LHCN-M2 (cell line): Measurements from ENCODE around the gene RAP1GAP2. TPM values are rescaled to one million over a fixed set of nuclear protein-coding genes. Genes with fewer than 3 reads are reported as not detected.
"Not testable (repeated sequence)": the region's sequence is repeated elsewhere in the genome, so short reads cannot be mapped to it uniquely, and the experiment has no call there.

ENCODE experiments used
- DNase-seq: peaks from one replicate; pipeline ENCODE4 v3.0.0-alpha.2; 2012; ENCODE audit warnings: low read depth
- polyA plus RNA-seq: library from polyadenylated mRNA; unstranded; fragments of >200 nt; gene quantifications from one replicate; pipeline ENCODE4 v1.2.1, GENCODE V29; 2012; ENCODE audit warnings: missing spikeins
- total RNA-seq: library from RNA; depleted of rRNA; stranded (reverse); fragments of >200 nt; gene quantifications from 2 replicates; pipeline ENCODE4 v1.2.3, GENCODE V29; 2014; rRNA removed

Gene RAP1GAP2
- 0.57 and 0.77 TPM in 2 replicates for total RNA-seq
- 0.43 TPM for polyA plus RNA-seq

GRCh38 chr17:2796164-2797125 is at the start of gene RAP1GAP2:
TSS of gene RAP1GAP2 (plus strand) at chr17:2796438. CDS start at chr17:2796528, 90 bp downstream.
- DNase-seq: no peak

- DNase-seq: no peak
Measured at GRCh38 chr17:2749058-2749783, 47.0 kb upstream of the RAP1GAP2 start, which contains the start of gene CCDC92B. TSS of gene CCDC92B (minus strand) at chr17:2749652. CDS start at chr17:2735145, 14,507 bp downstream.

DNA sequence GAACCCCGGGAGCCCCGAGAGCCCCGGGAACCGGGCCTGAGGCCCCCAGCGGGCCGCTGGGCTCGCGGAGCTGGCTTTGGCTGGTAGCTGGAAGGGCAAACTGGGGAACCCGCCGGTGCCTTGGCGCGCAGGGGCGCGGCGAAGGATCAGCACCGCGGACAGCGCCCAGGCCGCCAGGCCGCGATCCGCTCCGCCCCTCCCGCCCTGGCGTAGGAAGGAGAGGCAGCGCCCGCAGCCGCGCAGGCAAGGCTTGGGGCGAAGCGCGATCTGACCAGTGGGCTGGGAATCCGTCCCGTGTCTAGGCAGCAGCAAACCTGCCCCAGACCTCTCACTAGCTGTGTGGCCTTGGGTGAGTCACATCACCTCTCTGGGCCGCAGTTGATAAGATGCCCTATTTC is 46.5 kb upstream of the RAP1GAP2 start:
- DNase-seq: peak; percentile 44

DNA sequence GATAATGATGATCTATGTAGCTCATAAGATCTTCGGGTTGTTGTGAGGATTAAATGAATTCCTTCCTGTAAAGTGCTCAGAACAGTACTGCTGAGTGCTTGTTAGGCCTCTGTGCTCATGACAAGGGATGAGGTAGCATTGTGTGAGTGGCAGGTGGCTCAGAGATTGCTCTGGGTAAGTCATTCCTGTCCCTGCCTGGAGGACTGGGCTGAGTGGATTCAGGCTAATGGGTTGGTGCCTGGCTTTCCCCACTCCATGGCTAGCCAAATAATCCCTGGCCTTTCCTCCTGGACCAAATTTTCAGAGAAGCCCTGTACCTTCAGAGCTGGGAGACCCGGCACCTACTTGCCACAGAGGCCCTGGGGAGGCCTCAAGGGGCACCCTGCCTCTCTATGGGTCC is 45.5 kb upstream of the RAP1GAP2 start:
- DNase-seq: no peak

DNA sequence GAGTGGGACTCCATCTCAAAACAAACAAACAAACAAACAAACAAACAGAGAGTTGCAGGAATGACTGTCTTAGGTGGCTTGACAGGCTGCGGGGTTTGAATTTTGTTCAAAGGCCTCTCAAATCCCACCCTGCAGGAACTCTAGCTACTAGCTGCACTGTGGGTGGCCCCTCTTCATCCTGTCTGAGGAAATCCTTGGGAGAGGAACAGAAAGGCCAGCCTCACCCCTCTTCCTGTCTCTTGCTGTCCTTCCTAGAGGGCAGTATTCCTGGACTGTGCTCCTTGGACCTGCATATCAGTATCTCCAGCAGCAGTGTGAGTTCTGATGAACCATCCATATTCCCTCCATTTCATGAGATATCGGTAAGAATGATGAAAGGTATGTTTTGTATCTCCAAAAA is 44.7 kb upstream of the RAP1GAP2 start:
- DNase-seq: no peak

- DNase-seq: no peak
Measured at GRCh38 chr17:2755891-2756724, 40.1 kb upstream of the RAP1GAP2 start.

DNA sequence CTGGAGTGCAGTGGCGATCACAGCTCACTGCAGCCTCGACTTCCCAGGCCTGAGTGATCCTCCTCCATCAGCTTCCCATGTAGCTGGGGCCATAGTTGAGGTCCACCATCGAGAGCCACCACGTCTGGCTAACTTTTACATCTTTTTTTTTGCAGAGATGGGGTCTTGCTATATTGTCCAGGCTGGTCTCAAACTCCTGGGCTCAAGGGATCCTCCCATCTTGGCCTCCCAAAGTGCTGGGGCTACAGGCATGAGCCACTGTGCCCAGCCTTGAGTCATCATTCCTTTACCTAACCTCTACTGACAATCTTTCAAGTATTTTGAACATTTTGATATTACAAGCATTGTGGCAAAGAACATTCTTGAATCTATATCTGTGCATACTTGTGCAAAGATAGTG is 37.4 kb upstream of the RAP1GAP2 start:
- DNase-seq: no peak

GRCh38 chr17:2770129-2770528 is 26.1 kb upstream of the RAP1GAP2 start:
- DNase-seq: no peak

DNA sequence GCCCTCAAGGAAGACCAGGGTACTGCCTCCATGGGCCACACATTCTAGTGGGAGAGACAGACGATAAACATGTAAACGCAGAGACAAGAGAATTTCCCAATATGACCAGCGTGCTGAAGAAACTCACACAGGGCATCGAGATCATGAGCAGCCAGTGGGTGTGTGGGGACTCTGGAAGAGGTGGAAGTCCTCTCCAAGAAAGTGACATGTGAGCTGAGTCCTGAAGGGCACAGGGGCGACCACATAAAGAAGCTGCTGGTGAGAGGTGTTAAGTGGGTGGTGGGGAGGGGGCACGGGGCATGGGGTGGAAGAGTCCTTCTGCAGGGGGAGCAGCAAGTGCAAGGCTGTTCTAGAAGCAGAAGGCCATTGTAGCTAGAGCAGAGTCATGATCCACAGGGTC is 21.0 kb upstream of the RAP1GAP2 start:
- DNase-seq: no peak

DNA sequence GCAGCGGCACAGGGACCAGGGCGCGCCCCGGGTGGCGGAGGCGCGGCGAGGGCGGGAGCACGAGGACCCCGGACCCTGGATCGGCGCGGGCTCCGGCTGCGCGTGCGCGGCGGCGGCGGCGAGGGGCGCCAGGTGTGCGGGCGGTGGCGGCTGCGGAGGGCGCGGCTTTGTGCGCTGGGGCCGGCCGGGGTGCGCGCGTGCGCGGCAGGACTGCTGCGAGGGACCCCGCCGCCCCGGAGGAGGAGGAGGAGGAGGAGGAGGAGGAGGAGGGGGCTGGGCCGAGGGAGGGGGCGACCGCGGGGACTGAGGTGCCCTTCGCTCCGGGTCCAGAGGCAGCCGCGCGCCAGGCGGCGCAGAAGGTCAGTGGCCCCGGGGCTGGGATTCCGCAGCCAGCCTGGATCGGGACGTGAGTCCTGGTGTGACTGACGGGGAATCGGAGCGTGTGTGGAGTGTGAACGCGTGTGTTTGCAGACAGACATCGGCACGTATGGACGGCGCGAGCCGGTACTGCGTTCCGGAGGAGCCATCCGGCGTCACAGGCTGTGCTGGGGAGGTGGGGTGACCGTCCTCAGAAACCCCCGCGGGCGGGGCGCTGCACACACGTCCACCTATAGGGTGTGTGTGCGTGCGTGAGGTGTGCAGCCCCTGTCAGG is 19.5 kb upstream of the RAP1GAP2 start:
- DNase-seq: no peak

DNA sequence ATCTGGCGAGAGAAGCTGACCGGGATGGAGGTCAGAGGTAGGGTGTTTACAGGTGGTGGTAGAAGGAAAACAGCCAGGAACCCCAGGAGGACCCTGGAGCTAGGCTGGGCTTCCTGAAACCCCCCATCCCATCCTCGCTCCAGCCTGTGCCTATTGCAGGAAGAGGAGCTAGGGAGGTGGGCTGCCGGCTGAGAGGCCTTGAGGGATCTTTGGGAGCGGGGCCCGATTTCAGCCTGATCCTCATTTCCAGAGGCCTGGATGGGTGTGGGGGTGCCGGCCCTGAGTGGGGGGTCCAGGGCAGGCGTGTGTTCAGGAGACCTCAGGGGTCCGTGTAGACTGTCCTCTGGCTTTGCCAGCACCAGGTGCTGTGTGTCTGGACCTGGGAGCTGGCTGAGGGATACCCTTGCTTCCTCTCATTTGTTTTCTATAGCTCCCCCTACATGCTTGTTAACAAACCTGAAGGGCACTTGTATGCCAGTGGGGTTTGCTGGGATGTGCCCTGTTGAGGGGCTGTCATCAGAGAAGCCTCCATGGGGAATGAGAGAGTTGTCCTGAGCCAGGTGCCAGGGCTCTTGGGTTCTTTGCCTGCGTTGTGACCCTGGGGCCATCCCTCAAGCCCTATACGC is 18.9 kb upstream of the RAP1GAP2 start:
- no peak for DNase-seq

GRCh38 chr17:2778489-2778888 is 17.7 kb upstream of the RAP1GAP2 start:
- DNase-seq: no peak

DNA sequence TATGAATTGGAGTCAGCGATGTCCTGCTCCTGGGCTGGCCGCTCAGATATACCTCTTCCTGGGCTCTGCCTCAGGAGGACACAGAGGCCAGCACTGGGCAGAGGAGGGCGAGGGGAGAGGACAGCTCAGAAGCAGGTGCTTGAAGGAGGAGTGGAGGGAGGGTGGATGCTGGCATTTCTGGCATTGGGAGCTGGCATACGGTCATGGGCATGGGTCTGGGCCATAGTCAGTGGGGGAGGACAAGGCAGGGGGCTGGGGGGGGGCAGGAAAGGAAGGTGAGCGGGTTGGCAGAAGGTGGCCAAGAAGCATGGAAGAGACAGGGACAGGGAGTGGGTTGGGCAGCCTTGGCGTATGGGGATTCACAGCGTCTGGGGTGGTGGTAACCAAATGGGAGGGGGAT is 16.7 kb upstream of the RAP1GAP2 start:
- DNase-seq: no peak

GRCh38 chr17:2780256-2780655 is 16.0 kb upstream of the RAP1GAP2 start:
- DNase-seq: no peak

DNA sequence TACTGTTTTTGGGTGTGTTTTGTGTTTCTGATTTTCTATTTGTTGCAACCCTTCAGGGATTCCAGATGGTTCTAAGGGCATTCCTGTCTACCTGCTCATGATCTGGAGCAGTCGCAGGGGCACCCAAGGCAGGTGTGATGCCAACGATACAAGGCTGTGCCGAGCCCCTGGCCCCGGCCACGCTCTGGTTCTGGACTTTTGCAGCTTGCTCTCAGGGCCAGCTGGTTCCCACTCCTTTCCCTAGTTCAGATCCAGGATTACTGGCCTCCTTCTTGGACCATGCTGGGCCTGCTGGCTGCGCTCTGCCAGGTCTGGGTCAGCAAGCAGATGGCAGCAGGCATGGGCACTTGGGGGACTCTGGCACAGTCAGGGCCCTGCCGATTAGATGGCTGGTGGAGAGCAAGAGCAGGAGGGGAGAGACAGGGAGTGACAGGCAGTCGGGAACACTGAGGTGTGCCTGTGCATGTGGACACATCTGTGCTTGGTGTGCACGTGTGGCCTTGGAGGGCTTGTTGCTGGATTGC is 15.2 kb upstream of the RAP1GAP2 start:
- DNase-seq: no peak

GRCh38 chr17:2781598-2781997 is 14.6 kb upstream of the RAP1GAP2 start:
- DNase-seq: not testable (repeated sequence)

DNA sequence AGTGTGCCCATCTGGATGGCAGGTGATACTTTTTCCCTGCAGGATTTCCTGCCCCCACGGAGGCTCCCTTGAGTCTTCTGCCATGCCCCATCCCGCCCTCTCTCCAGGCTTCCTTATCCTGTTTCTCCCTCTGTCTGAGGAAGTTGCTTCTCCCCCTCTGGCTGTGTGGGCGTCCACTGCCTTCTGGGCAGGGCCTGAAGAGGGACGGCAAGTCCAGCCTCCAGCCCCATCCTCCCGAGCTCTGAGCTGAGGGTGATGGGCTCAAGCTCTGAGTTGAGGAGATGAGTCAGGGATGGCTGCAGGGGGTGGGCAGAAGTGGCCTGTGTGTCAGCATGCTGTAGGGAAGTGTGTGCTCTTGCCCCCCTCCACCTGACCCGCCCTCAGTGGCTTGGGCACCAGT is 14.2 kb upstream of the RAP1GAP2 start:
- no peak for DNase-seq

DNA sequence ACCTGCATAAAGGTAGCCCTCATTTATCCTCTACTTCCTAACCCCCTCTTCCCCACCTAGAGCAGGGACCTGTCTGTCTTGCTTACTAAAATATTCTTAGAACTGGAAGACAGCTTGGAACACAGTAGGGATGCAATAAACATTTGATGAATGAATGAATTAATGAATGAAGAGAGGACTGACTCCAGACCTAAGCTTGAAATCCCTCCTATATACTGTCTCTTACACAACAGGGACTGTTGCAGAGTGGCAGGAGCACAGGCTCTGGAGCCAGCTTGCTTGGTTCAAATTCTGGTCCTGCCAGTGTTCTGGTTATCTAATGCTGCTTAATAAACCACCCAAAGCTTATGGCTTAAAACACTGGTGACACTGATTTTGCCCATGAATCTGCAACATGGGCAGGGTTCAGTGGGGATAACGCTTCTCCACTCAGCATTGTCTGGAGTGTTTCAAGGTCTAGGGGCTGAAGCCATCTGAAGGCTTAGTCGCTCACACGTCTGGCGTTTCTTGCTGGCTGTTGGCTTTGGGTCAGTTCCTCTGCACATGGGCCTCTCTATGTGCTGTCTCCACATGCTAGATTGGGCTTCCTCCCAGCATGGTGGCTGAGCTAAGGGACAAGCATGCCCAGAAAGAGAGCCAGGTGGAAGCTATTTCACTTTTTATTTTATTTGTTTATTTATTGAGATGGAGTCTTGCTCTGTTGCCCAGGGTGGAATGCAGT is 12.8 kb upstream of the RAP1GAP2 start:
- DNase-seq: no peak

DNA sequence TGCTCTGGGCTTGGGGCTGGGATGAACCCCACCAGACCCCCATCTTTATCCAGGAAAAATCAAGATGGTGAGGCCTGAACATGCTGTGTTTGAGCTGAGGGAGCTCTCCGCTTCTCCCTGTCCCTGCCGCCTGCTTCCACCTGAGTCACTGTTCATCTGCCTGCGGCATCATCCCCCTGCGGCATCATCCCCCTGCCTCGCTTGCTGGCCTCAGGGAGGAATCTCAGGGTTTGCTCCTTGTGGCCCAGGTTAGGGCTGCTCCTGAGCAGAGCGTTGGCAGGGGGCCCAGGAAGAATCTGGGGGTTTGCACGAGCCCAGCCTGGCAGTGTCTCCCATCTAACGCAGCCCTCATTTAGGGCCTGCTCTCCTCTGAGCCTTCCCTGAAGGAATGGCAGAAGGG is 11.4 kb upstream of the RAP1GAP2 start:
- DNase-seq: no peak

DNA sequence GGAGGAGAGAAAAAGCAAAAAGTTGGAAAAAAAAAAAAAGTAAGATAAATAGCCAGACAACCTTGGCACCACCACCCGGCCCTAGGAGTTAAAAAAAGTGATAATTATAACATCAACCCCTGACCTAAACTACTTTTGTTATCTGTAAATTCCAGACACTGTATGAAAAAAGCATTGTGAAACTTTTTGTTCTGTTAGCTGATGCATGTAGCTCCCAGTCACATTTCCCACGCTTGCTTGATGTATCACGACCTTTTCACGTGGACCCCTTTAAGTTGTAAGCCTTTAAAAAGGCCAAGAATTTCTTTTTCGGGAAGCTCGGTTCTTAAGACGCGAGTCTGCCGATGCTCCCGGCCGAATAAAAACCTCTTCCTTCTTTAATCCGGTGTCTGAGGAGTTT is 10.9 kb upstream of the RAP1GAP2 start:
- not testable (repeated sequence) for DNase-seq
